Transverse colon (tissue), 4 donors: Measurements from ENCODE around the gene PALM. TPM values are rescaled to one million over a fixed set of nuclear protein-coding genes. Genes with fewer than 3 reads are reported as not detected.

Experiments used
- DNase-seq: peaks from one replicate; pipeline ENCODE4 v3.0.0-alpha.2; 2019
- H3K27ac ChIP-seq, 4 donors: fragments of 200-600 bp; sonication (generic); 2 replicates each; pipeline ENCODE4 v1.5.1; 2016 to 2018; ENCODE audit warnings: inconsistent platforms in 4 of 4
- H3K27me3 ChIP-seq: fragments of 200-600 bp; sonication (generic); 2 replicates; pipeline ENCODE4 v1.5.1; 2017; ENCODE audit warnings: inconsistent platforms
- H3K36me3 ChIP-seq, 4 donors: fragments of 200-600 bp; sonication (generic); 2 replicates each; pipeline ENCODE4 v1.5.1; 2017 to 2019; ENCODE audit warnings: inconsistent platforms in 4 of 4
- H3K4me1 ChIP-seq, 4 donors: fragments of 200-600 bp; sonication (generic); 2 replicates each; pipeline ENCODE4 v1.5.1; 2017 to 2020; ENCODE audit warnings: inconsistent platforms in 4 of 4
- H3K4me3 ChIP-seq, 4 donors: fragments of 200-600 bp; sonication (generic); 1 replicate in 1 of 4; 2 replicates in 3 of 4; pipeline versions ENCODE4 v1.5.1 to v1.6.1; 2017 to 2019; ENCODE audit warnings: inconsistent platforms in 4 of 4
- H3K9me3 ChIP-seq, 2 donors: fragments of 200-600 bp; sonication (generic); 2 replicates each; pipeline ENCODE4 v1.5.1; 2017 to 2019; ENCODE audit warnings: inconsistent platforms in 2 of 2
- CTCF ChIP-seq, 5 experiments: fragments of 200-600 bp in 3 of 5; fragments of 450-650 bp in 2 of 5; sonication (generic) in 3 of 5; IDR thresholded peaks; 1 replicate in 2 of 5; 2 replicates in 3 of 5; pipeline ENCODE4 v1.5.1; 2016 to 2017; ENCODE audit warnings: antibody characterized with exemption in 5 of 5, inconsistent platforms in 3 of 5, mild to moderate bottlenecking in 2 of 5, moderate library complexity in 1 of 5
- EP300 ChIP-seq: sonication (generic); formaldehyde crosslinking; IDR thresholded peaks from one replicate; pipeline ENCODE4 v1.6.1; 2017; ENCODE audit warnings: antibody characterized with exemption, low read depth
- POLR2A ChIP-seq: fragments of 450-650 bp; IDR thresholded peaks from one replicate; pipeline ENCODE4 v1.6.1; 2016; ENCODE audit warnings: antibody characterized with exemption, mild to moderate bottlenecking, moderate library complexity
- POLR2AphosphoS5 ChIP-seq, 3 donors: sonication (generic); formaldehyde crosslinking; IDR thresholded peaks; one replicate each; pipeline ENCODE4 v1.6.1; 2016; ENCODE audit warnings: antibody characterized with exemption in 3 of 3
- WGBS, 2 donors: methylation state at CpG; one replicate each; pipeline ENCODE4 v1.1.5; 2018; ENCODE audit warnings: low coverage in 1 of 2; 5-methylcytosine and 5-hydroxymethylcytosine counted together
- in situ Hi-C, 4 donors: fragments of 200-750 bp; cut with MboI; loops; one replicate each; pipeline versions ENCODE4 v1.15.0 to v1.15.1; 2017; ENCODE audit warnings: low sequenced_read_pairs in 3 of 4, low pct_ligation_motif_present in 1 of 4, low pct_unique_long_range_greater_than_20kb in 1 of 4
- intact Hi-C: fragments of 100-400 bp; cut with DNase I; formaldehyde crosslinking; loops from one replicate; pipeline ENCODE4 v1.15.1; 2023; ENCODE audit warnings: low total_unique reads
- total RNA-seq, 4 donors: library from RNA; depleted of rRNA; stranded (reverse); fragments of >200 nt; gene quantifications; one replicate each; pipeline ENCODE4 v1.1.0, GENCODE V29; 2016

PALM gene
- total RNA-seq, 4 donors from 2014 or later = 14.1 to 99.3 (median 29.8) TPM

DNA sequence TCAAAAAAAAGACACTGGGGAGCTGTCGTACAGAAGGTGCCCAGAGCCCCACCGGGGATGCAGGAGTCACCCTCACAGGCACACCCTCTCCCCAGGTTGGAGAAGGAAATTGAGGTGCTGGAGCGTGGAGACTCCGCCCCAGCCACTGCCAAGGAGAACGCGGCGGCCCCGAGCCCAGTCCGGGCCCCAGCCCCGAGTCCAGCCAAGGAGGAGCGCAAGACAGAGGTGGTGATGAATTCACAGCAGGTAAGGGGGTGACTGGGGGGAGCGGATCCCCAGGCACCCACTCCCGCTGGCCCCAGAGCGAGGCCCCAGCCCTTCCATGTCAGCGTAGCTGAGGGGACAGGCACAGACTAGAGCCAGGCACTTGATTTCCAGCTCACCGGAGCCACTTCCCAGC, 22.3 kb downstream of the PALM start:
- TF ChIP-seq POLR2AphosphoS5 (IDR thresholded peaks at IDR 0.05) (no peak), EP300 (no peak), POLR2A (no peak), CTCF (IDR thresholded peaks at IDR 0.05) (no peak)
- Histone ChIP-seq H3K27ac (no peak overlapping the region), H3K4me3 (no peak overlapping the region), H3K36me3 (no peaks in the 10 kb centered on the region), H3K9me3 (no peaks in the 10 kb centered on the region), H3K27me3 (no peaks in the 10 kb centered on the region), H3K4me1 (no peaks in the 10 kb centered on the region)
- WGBS, 2 donors = 82% methylated on average over 16 of the region's 16 CpGs; no CpG with 5 or more reads in 1 of the 2 donors
- DNase-seq = no peak
- in situ Hi-C loops (loop anchor here in 2 of 4 donors (5.0 kb wide), 1 partner anchor 64 kb away; no protein-coding TSS in a partner anchor), intact Hi-C loops (no loop called here)

DNA sequence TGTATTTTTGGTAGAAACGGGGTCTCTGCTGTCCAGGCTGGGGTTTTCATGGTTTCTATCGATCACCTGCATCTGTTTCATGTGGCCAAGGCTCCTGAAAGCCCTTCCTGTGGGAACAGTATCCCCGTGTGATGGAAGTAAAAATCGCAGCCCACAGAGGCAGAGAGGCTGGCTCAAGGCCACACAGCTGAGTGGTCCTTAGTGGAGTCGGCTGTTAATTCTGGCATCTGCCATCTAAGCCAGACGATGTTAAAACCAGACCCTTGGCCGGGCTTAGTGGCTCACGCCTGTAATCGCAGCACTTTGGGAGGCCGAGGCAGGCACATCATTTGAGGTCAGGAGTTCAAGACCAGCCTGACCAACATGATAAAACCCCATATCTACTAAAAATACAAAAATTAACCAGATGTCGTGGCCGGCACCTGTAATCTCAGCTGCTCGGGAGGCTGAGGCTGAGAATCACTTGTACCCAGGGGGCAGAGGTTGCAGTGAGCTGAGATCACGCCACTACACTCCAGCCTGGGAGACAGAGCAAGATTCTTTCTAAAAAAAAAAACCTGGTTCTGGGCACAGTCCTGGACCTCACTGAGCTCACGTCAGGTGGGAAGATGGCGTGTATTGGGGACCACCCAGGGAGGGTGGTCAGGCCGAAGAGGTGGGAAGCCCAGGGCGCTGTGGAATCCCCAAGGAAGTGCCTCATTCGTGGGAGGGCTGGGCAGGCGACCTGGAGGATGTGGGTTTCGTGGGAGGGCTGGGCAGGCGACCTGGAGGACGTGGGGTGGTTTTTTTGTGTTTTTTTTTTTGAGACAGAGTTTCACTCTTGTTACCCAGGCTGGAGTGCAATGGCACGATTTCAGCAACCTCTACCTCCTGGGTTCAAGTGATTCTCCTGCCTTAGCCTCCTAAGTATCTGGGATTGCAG, 23.7 kb downstream of the PALM start:
- no peak for DNase-seq
- TF ChIP-seq CTCF (IDR thresholded peaks at IDR 0.05) (no peak), POLR2AphosphoS5 (IDR thresholded peaks at IDR 0.05) (no peak), POLR2A (no peak), EP300 (no peak)
- in situ Hi-C loops = loop anchor here in 2 of 4 donors (5.0 kb wide), 1 partner anchor 65 kb away; no protein-coding TSS in a partner anchor
- no peaks in the 10 kb centered on the region for H3K4me1 ChIP-seq
- H3K4me3 ChIP-seq = no peak overlapping the region
- WGBS, 2 donors = 58 to 83% methylated on average over 6 to 24 of the region's 24 CpGs
- H3K9me3 ChIP-seq = no peaks in the 10 kb centered on the region
- H3K27me3 ChIP-seq = no peaks in the 10 kb centered on the region
- intact Hi-C loops = no loop called here
- no peak overlapping the region for H3K27ac ChIP-seq
- H3K36me3 ChIP-seq = no peaks in the 10 kb centered on the region

DNA sequence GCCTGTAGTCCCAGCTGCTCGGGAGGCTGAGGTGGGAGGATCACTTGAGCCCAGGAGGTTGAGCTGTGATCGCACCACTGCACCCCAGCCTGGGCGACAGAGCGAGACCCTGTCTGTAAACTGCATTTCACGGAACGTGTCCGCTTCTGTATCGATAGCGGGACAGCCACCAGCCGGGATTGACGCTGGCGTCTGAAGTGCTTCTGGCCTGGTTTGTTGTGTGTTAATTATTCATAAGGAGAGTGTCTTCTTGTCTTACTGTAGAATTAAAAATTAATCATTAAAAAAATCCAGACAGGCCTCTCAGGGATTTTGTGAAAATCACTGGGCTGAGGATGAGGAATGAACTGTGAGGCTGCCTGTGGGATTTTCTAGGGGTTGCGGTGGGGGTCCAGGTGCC, 26.0 kb downstream of the PALM start:
- no peak overlapping the region for H3K4me3 ChIP-seq
- H3K9me3 ChIP-seq = no peaks in the 10 kb centered on the region
- no peak for DNase-seq
- intact Hi-C loops = loop anchor here (1.0 kb wide), 1 partner anchor 70 kb away; no protein-coding TSS in a partner anchor
- H3K36me3 ChIP-seq = no peaks in the 10 kb centered on the region
- in situ Hi-C loops = loop anchor here in 2 of 4 donors (5.0 kb wide), 1 partner anchor 67 kb away; no protein-coding TSS in a partner anchor
- 77% methylated on average over 13 of the region's 13 CpGs; no CpG with 5 or more reads in 1 of the 2 donors for WGBS, 2 donors
- no peak overlapping the region for H3K27ac ChIP-seq
- no peaks in the 10 kb centered on the region for H3K27me3 ChIP-seq
- TF ChIP-seq POLR2AphosphoS5 (IDR thresholded peaks at IDR 0.05) = no peak
- TF ChIP-seq EP300 = no peak
- TF ChIP-seq CTCF (IDR thresholded peaks at IDR 0.05) = no peak
- TF ChIP-seq POLR2A = no peak
- H3K4me1 ChIP-seq = peaks cover 0 to 23% (median 14%) of the 10 kb centered on the region in 4 donors

DNA sequence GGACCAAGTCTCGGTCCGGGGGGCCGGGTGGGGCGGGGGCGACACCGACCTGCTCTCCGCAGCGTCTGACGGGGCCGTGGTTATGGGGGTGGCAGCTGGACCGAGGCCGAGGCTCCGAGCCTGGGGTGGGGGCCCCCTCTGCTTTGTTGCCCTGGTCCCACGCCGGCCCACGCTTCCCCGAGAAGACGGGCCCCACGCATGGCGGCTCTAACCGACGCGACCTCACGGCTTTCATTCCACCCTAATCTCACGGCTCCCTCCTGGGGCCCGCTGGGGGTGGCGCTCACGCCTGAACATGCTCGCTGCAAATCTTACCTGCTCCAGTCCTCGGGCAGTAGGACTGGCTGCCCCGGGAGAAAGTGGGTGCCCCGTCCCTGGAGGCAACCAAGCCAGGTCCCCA, 27.4 kb downstream of the PALM start:
- intact Hi-C loops (no loop called here), in situ Hi-C loops (no loop called here)
- Histone ChIP-seq H3K27me3 (no peaks in the 10 kb centered on the region), H3K9me3 (no peaks in the 10 kb centered on the region), H3K27ac (no peak overlapping the region), H3K4me3 (no peak overlapping the region), H3K36me3 (no peaks in the 10 kb centered on the region), H3K4me1 (peaks cover 0 to 30% (median 16%) of the 10 kb centered on the region in 4 donors)
- TF ChIP-seq CTCF (IDR thresholded peaks at IDR 0.05) (no peak), POLR2AphosphoS5 (IDR thresholded peaks at IDR 0.05) (no peak), EP300 (no peak), POLR2A (no peak)
- WGBS, 2 donors = 89% methylated on average over 29 of the region's 32 CpGs; no CpG with 5 or more reads in 1 of the 2 donors
- no peak for DNase-seq
